Measurements from ENCODE around the gene DNAH14.

GRCh38 chr1:224931605-224932004 is 2.1 kb downstream of the DNAH14 start:
- TF ChIP-seq RAD21 (IDR thresholded peaks at IDR 0.05; ENCODE audit: low read depth) (no peak), CREB1 (IDR thresholded peaks at IDR 0.05; ENCODE audit: low read depth) (no peak), MAX (IDR thresholded peaks at IDR 0.05) (no peak), EGR1 (IDR thresholded peaks at IDR 0.05) (no peak), EP300 (IDR thresholded peaks at IDR 0.05; ENCODE audit: borderline replicate concordance) (no peak), TEAD4 (IDR thresholded peaks at IDR 0.05) (no peak), NFIC (IDR thresholded peaks at IDR 0.05) (no peak), USF1 (IDR thresholded peaks at IDR 0.05) (no peak), ZBTB7A (IDR thresholded peaks at IDR 0.05; ENCODE audit: low read depth) (no peak)
- TF ChIP-seq, protein P1, sequence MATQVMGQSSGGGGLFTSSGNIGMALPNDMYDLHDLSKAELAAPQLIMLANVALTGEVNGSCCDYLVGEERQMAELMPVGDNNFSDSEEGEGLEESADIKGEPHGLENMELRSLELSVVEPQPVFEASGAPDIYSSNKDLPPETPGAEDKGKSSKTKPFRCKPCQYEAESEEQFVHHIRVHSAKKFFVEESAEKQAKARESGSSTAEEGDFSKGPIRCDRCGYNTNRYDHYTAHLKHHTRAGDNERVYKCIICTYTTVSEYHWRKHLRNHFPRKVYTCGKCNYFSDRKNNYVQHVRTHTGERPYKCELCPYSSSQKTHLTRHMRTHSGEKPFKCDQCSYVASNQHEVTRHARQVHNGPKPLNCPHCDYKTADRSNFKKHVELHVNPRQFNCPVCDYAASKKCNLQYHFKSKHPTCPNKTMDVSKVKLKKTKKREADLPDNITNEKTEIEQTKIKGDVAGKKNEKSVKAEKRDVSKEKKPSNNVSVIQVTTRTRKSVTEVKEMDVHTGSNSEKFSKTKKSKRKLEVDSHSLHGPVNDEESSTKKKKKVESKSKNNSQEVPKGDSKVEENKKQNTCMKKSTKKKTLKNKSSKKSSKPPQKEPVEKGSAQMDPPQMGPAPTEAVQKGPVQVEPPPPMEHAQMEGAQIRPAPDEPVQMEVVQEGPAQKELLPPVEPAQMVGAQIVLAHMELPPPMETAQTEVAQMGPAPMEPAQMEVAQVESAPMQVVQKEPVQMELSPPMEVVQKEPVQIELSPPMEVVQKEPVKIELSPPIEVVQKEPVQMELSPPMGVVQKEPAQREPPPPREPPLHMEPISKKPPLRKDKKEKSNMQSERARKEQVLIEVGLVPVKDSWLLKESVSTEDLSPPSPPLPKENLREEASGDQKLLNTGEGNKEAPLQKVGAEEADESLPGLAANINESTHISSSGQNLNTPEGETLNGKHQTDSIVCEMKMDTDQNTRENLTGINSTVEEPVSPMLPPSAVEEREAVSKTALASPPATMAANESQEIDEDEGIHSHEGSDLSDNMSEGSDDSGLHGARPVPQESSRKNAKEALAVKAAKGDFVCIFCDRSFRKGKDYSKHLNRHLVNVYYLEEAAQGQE (IDR thresholded peaks at IDR 0.05; ENCODE audit: low read depth) = no peak

Data from Ishikawa (cell line).